ENCODE data around the gene ITIH1.
"Not testable (repeated sequence)": the region's sequence is repeated elsewhere in the genome, so short reads cannot be mapped to it uniquely, and the experiment has no call there.

The ITIH1 gene, protein sequence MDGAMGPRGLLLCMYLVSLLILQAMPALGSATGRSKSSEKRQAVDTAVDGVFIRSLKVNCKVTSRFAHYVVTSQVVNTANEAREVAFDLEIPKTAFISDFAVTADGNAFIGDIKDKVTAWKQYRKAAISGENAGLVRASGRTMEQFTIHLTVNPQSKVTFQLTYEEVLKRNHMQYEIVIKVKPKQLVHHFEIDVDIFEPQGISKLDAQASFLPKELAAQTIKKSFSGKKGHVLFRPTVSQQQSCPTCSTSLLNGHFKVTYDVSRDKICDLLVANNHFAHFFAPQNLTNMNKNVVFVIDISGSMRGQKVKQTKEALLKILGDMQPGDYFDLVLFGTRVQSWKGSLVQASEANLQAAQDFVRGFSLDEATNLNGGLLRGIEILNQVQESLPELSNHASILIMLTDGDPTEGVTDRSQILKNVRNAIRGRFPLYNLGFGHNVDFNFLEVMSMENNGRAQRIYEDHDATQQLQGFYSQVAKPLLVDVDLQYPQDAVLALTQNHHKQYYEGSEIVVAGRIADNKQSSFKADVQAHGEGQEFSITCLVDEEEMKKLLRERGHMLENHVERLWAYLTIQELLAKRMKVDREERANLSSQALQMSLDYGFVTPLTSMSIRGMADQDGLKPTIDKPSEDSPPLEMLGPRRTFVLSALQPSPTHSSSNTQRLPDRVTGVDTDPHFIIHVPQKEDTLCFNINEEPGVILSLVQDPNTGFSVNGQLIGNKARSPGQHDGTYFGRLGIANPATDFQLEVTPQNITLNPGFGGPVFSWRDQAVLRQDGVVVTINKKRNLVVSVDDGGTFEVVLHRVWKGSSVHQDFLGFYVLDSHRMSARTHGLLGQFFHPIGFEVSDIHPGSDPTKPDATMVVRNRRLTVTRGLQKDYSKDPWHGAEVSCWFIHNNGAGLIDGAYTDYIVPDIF

DNA sequence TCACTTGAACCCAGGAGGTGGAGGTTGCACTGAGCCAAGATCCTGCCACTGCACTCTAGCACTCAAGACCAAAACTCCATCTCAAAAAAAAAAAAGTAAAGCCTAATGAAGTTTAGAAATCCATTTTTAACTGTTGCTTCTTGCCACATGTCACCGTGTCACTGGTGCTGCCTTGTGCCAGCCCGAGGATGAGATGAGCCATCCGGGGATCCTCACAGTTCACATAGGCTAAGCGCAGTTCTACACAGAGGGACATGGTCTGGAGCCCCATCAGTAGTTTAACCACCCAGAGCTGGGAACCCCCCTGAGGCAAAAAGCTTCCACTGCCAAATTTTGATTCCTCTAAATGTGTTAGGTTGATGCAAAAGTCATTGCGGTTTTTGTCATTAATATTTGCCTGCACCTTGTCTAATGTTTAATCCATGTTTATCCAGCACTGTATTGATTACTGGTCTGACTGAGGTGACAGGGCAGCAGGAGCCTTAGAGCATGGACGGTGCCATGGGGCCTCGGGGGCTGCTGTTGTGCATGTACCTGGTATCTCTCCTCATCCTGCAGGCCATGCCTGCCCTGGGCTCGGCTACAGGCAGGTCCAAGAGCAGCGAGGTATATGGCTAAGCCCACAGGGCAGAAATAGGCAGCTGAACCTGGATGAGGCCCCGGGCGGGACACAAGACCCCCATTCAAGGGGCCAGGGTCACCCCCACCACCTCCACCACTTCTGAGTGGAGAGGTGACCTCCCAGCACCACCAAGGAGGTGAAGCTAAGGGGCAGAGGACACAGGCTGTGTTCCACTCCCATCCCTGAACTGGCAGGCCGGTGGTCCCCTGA, at the start of gene ITIH1:
Gene ITIH1, plus strand, starts transcription at position 473 of the 832 bp plus-strand sequence. Its CDS starts 17 bp downstream, at position 490.
- DNase-seq = no peak

DNA sequence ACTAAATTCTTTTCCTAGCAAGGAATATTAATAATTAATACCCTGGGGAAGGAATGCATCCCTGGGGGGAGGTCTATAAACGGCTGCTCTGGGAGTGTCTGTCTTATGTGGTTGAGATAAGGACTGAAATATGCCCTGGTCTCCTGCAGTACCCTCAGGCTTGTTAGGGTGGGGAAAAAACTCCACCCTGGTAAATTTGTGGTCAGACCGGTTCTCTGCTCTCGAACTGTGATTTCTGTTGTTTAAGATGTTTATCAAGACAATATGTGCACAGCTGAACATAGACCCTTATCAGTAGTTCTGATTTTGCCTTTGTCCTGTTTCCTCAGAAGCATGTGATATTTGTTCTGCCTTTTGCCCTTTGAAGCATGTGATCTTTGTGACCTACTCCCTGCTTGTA, 48.6 kb upstream of the ITIH1 start:
- not testable (repeated sequence) for DNase-seq

DNA sequence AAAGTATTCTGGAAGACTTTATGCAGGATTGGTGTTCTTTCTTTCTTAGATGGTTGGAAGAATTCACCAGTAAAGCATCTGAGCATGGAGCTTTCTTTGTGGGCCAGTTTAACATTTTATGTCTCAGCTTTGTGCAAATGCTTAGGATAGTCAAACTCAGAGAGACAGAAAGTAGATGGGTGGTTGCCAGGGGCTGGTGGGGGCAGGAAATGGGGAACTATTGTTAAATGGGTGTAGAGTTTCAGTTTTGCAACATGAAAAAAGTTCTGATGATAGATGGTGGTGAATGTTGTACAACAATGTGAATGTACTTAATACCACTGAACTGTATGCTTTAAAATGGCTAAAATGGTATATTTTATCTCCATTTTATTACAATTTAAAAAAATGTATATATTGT, 46.7 kb upstream of the ITIH1 start:
- no peak for DNase-seq

DNA sequence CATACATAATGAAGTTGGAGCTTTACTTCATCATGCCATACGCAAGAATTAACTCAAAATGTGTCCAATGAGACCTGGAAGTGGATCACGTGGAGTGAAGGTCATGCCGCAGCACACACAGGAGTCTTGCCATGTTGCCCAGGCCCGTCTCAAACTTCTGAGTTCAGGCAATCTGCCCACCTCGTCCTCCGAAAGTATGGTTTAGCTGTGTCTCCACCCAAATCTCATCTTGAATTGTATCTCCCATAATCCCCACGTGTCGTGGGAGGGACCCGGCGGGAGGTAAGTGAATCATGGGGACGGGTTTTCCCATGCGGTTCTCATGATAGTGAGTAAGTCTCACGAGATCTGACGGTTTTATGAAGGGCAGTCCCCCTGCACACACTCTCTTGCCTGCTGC, 45.8 kb upstream of the ITIH1 start:
- no peak for DNase-seq

DNA sequence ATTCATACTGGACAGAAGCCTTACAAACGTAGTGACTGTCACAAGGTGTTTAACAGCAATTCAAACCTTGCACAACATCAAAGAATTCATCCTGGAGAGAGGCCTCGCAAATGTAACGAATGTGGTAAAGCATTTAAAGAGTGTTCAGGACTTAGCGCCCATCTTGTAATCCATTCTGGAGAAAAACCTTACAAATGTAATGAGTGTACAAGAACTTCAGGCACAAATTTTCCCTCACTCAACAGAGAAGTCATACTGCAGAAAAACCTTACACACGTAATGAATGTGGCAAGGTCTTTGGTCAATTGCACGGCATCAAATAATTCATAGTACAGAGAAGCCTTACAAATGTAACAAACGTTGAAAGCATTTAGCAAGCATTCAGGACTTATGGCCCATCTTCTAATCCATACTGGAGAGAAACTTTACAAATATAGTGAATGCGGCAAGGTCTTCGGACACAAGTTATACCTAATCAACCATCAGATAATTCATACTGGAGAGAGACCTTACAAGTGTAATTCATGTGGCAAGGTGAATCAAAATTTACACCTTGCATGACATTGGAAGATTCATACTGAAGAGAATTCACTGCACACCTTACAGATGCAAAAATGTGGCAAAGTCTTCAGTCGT, 44.0 kb upstream of the ITIH1 start:
- no peak for DNase-seq

DNA sequence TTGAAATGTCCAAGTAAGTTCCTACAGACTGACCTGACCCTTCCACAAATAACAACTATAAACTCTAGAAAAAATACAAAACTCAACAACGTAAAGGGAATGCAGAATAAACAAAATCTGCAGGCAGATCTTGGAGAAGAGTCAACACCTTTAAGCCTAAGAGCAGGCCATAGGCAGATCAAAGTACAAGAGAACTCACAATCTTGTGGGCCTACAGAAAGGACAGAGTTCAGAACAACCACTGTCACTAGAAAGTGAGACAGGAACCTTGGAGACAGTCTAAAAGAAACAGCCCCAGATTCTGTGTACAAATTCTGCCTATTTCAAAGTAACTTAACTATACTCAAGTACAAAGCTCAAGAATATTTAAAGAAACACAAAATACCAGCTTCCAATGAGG, 37.7 kb upstream of the ITIH1 start:
- DNase-seq = no peak

DNA sequence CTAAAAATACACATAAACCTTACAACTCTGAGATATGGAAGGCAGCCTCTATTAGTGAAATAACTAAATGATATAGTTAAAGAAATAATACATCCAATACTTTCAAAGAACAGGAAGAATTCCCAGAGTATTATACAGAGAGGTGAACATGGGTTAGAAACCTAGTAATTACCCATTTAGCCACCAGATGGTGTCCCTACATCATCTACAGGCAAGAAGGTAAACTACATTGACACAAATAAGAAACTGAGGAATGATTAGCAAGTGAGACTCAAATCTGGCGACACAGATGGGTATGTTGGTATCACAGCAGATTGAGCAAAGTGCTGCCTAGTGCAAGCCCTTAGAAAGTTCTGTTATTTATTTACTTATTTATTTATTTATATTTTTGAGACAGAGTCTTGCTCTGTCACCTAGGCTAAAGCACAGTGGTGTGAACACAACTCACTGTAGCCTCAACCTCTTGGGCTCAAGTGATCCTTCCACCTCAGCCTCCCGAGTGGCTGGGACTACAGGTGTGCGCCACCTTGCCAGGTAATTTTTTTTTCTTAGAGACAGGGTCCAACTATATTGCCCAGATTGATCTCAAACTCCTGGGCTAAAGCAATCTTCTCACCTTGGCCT, 34.9 kb upstream of the ITIH1 start:
- no peak for DNase-seq

DNA sequence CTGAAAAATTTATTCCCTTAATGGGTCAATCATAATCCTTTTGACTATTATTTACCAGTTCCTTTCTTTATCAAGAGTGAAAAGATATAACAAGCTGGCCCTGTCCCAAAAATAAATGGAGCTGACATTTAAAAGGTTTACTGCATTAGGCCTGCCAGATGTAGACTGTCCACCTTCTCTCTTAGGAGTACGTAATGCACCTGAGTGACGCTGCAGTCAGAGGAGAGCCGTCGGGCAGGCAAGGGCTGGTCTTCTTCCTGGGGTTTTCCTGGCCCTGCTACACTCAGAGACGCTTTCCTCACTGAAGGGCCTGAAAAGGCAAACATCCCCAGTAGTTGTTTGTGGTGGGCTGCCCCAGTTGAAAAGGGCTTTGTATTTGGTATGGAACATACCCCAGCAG, 34.2 kb upstream of the ITIH1 start:
- no peak for DNase-seq

DNA sequence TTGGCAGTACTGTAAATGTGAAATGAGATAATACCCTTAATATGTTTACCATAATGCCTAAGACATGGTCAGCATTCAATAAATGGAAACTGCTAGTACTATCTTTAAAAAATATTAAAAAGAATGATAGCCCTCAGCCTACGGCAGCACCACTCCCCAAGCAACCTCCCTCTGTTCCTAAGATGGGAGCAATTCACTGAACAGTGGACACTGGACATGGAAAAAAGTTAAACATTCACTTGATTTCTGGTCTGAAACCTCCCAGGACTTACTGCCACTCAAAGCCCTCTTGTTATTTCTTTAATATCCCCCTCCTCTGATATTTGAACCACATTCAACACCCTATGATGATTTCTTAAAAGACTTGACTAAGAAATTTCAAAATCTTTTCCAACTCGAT, 33.7 kb upstream of the ITIH1 start:
- no peak for DNase-seq

DNA sequence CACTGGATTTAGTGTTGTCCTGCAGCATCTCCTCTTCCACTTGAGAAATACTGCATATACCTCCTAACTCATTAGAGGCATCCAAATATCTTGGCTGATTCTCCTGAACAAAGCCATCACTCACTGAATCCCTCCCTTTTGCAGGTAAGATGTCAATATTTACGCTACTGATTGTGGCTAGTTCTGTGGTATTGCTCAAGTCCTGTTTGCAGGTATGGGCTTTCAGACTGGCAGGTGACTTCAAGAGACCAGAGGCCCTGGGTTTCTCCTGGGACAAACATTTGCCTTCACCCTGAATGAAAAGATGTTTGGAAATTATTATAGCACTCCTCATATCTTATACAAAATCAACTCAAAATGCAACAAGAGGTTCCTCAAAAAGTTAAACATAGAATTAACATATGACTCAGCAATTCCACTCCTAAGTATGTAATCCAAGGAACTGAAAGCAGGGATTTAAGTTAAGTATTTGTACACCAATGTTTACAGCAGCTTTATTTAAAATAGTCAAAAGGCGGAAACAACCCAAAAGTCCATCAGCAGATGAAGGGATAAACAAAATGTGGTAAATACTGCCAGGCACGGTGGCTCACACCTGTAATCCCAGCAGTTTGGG, 25.2 kb upstream of the ITIH1 start:
- DNase-seq = no peak

DNA sequence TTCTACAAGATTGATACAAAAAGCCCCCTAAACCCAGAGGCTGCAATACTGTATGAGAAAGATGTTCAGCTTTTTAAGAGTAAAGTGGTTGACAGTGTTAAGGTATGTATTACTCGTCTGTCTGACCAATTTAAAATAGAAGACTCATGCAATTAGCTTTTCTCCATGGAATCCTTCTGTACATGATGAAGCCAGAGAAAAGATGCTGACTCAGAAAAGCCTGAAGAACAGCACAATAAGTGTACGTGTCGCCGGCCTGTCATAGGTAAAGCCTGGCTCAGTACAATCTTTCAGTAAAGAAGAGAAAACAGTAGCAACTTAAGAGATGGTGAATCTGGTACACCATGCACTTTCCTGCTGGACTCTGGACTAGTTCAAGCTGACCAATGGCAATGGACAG, 23.0 kb upstream of the ITIH1 start:
- no peak for DNase-seq

DNA sequence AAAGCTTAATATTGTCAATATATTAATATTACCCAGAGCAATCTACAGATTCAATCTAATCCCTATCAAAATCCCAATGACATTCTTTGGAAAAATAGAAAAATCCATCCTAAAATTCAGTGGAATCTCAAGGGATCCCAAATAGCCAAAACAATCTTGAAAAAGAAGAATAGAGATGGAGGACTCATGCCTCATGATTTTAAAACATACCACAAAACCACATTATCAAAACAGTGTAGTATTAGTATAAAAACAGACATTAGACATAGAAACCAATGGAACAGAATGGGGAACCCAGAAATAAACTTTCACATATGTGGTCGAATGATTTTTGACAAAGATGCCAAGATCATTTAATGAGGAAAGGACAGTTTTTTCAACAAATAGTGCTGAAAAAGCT, 21.3 kb upstream of the ITIH1 start:
- DNase-seq = no peak

DNA sequence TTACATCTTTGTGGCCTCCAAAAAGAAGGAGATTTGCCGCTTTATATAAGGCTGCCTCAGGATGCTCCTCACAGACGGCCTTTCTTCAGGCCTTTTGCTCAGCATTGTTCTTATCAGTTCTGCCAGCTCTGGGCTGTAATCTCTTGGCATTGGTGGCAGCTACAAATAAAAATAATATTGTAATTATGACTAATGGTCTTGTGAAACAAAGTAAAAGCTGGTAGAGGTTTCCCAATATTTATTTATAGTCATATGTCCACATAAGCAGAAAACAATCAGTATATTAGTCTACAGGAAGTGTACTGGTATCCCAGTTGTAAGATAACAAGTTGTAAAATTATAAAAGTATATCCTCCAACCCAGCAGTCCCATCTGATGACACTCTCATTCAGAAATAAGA, 13.9 kb upstream of the ITIH1 start:
- DNase-seq = no peak

DNA sequence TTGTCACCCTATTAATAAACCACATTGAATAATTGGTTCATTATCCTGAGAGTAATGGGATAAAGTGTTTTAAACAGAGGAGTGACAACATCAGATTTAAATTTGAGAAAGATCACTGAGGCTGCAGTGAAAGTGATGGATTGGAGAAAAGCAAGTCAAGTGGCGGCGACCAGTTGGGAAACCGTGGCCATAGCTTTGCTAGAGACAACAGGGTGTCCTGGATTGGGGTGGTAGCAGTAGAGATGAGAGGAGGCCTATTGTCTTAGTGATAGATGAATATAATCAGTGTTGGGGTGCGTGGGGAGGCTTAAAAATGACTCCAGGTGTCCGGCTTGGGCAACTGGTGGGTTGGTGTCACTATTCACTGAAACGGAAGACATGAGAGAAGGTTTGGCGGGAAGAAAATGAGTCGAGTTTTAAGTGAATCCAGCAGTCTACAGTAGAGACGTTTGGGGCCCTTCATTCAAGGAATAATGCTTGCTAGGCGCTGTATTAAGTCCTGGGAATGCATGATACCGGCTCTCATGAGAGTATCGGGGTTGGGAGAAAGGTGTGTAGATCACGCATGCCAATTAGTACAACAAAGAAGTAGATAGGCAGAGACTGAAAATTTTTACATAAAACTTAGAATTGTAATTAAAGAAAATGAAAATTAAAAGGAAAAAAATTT, 7.5 kb upstream of the ITIH1 start:
- peak; percentile 35 for DNase-seq

DNA sequence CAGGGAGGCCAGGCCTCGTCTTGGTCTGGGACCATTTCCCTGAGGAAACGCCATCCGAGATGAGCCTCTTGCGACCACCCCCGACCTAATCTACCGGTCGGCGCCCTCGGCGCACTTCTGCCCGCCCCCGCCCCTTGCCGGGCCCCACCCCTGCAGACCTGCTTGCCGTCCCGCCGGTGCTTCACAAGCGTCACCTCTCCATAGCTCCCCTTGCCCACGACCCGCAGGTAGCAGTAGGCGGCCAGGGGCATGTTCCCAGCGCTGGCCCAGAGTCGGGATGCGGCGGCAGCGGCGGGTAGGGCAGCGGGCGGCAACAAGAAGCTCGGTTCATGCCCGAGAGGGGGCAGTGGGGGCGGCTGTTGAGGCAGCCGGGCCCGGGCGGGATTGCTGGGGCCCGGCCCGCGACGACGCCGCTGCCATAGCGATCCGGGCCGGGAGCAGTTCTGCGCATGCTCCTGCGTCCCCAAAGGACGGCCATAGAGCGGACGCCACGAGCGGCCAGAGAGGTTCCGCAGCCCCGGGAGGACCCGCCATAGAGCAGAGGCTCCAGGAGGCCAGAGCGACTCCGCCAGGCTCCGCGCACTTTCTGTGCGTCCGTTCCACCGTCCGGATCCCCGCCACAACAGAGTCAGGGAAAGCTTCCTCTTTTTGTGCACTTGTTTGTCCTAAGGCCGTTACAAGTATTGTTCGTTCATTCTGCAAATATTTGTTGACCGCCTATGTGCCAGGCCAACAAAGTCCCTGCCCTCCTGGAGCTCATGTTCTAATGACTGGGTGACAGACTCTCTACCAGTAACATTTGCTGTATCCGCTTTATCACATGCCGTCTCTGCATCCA, 6.7 kb upstream of the ITIH1 start, which contains the start of gene NEK4:
Gene NEK4, minus strand, starts transcription at position 445 of the 838 bp plus-strand sequence. Its CDS starts 194 bp downstream, at position 251.
- DNase-seq = peak; percentile 75

DNA sequence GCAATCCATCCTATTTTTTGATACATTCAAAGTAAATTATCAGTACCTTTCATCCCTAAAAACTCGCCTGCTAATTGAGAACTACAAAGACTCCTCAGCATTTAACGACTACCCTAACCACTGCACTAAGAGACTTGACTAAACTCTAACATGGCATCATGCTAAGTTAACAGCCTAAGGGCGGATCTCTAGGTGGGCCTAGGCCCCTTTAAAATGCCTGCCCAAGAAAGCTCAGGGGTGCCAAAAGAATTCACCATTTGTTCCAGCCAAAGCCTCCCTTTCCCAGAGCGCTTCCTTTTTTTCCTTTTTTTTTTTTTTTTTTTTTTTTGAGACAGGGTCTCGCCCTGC, 6.1 kb upstream of the ITIH1 start:
- DNase-seq = no peak

DNA sequence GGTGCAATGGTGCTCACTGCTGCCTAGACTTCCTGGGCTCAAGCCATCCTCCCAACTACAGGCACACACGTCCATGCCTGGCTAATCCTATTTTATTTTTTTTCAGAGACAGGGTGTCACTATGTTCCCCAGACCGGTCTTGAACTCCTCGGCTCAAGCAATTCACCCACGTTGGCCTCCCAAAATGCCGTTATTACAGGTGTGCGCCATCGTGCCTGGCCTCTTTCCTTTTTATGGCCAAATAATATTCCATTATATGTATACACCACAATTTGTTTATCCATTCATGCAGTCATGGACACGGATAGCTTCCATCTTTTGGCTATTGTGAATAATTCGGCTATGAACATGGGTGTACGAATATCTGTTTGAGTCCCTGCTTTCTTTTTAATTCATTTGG, 5.7 kb upstream of the ITIH1 start:
- DNase-seq = no peak

DNA sequence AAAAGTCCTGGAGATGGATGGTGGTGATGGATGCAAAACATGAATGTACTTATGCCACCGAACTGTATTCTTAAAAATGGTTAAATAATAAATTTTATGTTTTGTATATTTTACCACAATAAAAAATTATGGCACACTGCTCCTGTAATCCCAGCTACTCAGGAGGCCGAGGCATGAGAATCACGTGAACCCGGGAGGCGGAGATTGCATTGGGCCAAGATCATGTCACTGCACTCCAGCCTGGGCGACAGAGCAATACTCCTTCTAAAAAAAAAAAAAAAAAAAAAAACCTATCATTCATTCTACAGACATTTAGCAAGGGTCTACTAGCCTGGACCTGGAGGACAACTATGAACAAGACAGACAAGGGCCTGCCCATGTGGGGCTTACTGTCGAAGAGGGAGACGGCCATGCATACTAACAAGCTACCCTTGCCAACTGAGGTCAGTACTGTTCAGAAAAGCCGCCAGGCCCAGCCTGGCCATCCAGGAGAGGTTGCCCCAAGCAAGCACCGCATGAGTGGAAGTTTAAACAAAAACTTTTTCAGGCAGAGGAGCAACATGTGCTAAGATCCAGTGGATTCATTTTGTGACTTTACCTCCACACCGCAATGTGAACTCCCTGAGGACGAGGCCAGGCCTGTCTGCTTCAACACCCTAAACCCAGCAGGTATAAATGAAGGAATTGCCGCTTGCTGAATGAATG, 3.9 kb upstream of the ITIH1 start:
- no peak for DNase-seq

DNA sequence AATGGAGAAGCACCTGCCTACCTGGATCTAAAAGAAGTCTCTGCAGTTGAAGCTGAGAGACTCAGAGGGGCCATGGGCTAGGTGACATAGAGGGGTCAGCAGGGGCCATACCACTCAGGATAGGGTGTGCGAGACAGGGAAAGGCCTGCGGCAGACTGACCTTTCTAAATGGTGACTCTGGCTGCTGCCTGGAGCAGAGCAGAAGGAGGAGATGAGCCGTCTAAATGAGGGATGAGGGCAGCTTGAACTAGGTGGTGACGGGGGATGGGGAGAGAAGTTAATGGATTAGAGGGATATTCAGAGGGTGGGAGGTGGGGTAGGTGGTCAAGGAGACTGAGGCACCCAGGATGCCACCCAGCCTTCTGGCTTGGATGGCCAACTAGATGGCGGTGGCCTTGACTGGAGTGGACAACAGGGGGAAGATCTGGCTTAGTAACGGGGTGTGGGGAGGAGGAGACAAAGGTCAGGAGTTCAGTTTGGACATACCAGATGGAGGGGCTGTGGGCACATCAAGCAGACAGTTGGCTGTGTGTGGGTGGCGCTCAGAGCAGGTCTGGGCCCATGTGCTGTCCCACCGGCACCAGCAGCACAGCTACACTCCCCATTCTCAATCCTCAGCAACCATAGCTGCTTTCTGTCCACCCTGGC, 3.2 kb upstream of the ITIH1 start:
- no peak for DNase-seq

Data from NCI-H526 treated with DMSO at 0.1 percent for 48 hours (cell line).